Measurements from ENCODE around the gene PBX1. TPM values are rescaled to one million over a fixed set of nuclear protein-coding genes. Genes with fewer than 3 reads are reported as not detected.

The PBX1 gene
- total and polyA plus RNA-seq, 2 experiments from 2014 or later: 14.8 to 61.6 TPM

GRCh38 chr1:164693564-164694359, 134.8 kb downstream of the PBX1 start:
- Histone ChIP-seq H3K4me3 (no peak overlapping the region), H2AFZ (no peak overlapping the region)

GRCh38 chr1:164694505-164694904, 135.5 kb downstream of the PBX1 start:
- no peaks in the 10 kb centered on the region for H3K9me3 ChIP-seq (ENCODE audit: low read depth)
- H4K20me1 ChIP-seq (ENCODE audit: insufficient read depth, poor library complexity, severe bottlenecking): peaks cover 3% of the 10 kb centered on the region
- no peak overlapping the region for H3K4me3 ChIP-seq
- H3K4me2 ChIP-seq: no peak overlapping the region
- no peaks in the 10 kb centered on the region for H3K27me3 ChIP-seq
- no peaks in the 10 kb centered on the region for H3K4me1 ChIP-seq (ENCODE audit: insufficient read depth)
- H2AFZ ChIP-seq: no peak overlapping the region
- no peak for DNase-seq (ENCODE audit: low spot score)
- no peaks in the 10 kb centered on the region for H3K9me2 ChIP-seq (replicated peaks; ENCODE audit: insufficient read depth)
- H3K79me2 ChIP-seq: peaks cover 83% of the 10 kb centered on the region
- H3K27ac ChIP-seq: no peak overlapping the region
- peaks cover 3% of the 10 kb centered on the region for H3K36me3 ChIP-seq (replicated peaks; ENCODE audit: insufficient read depth, low read depth)
- no peak for TF ChIP-seq EZH2phosphoT487 (IDR thresholded peaks at IDR 0.05; ENCODE audit: low read depth, severe bottlenecking, unreplicated experiment)
- no peak for TF ChIP-seq EZH2 (IDR thresholded peaks at IDR 0.05; ENCODE audit: borderline replicate concordance)
- TF ChIP-seq, protein P1, sequence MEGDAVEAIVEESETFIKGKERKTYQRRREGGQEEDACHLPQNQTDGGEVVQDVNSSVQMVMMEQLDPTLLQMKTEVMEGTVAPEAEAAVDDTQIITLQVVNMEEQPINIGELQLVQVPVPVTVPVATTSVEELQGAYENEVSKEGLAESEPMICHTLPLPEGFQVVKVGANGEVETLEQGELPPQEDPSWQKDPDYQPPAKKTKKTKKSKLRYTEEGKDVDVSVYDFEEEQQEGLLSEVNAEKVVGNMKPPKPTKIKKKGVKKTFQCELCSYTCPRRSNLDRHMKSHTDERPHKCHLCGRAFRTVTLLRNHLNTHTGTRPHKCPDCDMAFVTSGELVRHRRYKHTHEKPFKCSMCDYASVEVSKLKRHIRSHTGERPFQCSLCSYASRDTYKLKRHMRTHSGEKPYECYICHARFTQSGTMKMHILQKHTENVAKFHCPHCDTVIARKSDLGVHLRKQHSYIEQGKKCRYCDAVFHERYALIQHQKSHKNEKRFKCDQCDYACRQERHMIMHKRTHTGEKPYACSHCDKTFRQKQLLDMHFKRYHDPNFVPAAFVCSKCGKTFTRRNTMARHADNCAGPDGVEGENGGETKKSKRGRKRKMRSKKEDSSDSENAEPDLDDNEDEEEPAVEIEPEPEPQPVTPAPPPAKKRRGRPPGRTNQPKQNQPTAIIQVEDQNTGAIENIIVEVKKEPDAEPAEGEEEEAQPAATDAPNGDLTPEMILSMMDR (IDR thresholded peaks at IDR 0.05; ENCODE audit: poor library complexity): no peak
- 79% methylated on average over 2 of the region's 2 CpGs for WGBS (ENCODE audit: low lambda C conversion rate, missing lambda C conversion rate)

More at GRCh38 chr1:164693564-164694359, 134.8 kb downstream of the PBX1 start:
- WGBS (ENCODE audit: low lambda C conversion rate, missing lambda C conversion rate): 88% methylated on average over 4 of the region's 4 CpGs
- TF ChIP-seq EZH2 (IDR thresholded peaks at IDR 0.05; ENCODE audit: borderline replicate concordance) (no peak), EZH2phosphoT487 (IDR thresholded peaks at IDR 0.05; ENCODE audit: low read depth, severe bottlenecking, unreplicated experiment) (no peak)
- TF ChIP-seq, protein P1 (IDR thresholded peaks at IDR 0.05; ENCODE audit: poor library complexity): no peak
- no peaks in the 10 kb centered on the region for H3K9me3 ChIP-seq (ENCODE audit: low read depth)
- no peaks in the 10 kb centered on the region for H3K27me3 ChIP-seq
- H3K4me2 ChIP-seq: no peak overlapping the region
- no peaks in the 10 kb centered on the region for H3K4me1 ChIP-seq (ENCODE audit: insufficient read depth)
- no peak overlapping the region for H3K27ac ChIP-seq
- H4K20me1 ChIP-seq (ENCODE audit: insufficient read depth, poor library complexity, severe bottlenecking): peaks cover 3% of the 10 kb centered on the region
- no peaks in the 10 kb centered on the region for H3K9me2 ChIP-seq (replicated peaks; ENCODE audit: insufficient read depth)
- H3K36me3 ChIP-seq (replicated peaks; ENCODE audit: insufficient read depth, low read depth): peaks cover 3% of the 10 kb centered on the region
- H3K79me2 ChIP-seq: peaks cover 77% of the 10 kb centered on the region
- DNase-seq (ENCODE audit: low spot score): no peak

GRCh38 chr1:164695956-164696665, 137.1 kb downstream of the PBX1 start:
- TF ChIP-seq, protein P1 (IDR thresholded peaks at IDR 0.05; ENCODE audit: poor library complexity): no peak
- no peak for TF ChIP-seq EZH2phosphoT487 (IDR thresholded peaks at IDR 0.05; ENCODE audit: low read depth, severe bottlenecking, unreplicated experiment)
- no peak for TF ChIP-seq EZH2 (IDR thresholded peaks at IDR 0.05; ENCODE audit: borderline replicate concordance)
- Histone ChIP-seq H3K9me2 (replicated peaks; ENCODE audit: insufficient read depth) (no peaks in the 10 kb centered on the region), H3K4me2 (no peak overlapping the region), H3K4me1 (ENCODE audit: insufficient read depth) (no peaks in the 10 kb centered on the region), H2AFZ (no peak overlapping the region), H3K36me3 (replicated peaks; ENCODE audit: insufficient read depth, low read depth) (peaks cover 3% of the 10 kb centered on the region), H3K4me3 (no peak overlapping the region), H3K27ac (no peak overlapping the region), H4K20me1 (ENCODE audit: insufficient read depth, poor library complexity, severe bottlenecking) (peaks cover 3% of the 10 kb centered on the region), H3K79me2 (peaks cover 91% of the 10 kb centered on the region), H3K27me3 (no peaks in the 10 kb centered on the region), H3K9me3 (ENCODE audit: low read depth) (no peaks in the 10 kb centered on the region)
- WGBS (ENCODE audit: low lambda C conversion rate, missing lambda C conversion rate): 94% methylated on average over 5 of the region's 5 CpGs
- DNase-seq (ENCODE audit: low spot score): no peak
